A549 (cell line): ENCODE results near the gene EXTL1. TPM values are rescaled to one million over a fixed set of nuclear protein-coding genes. Genes with fewer than 3 reads are reported as not detected.

ENCODE experiments used
- ATAC-seq, 2 experiments: fragments of 200-7000 bp in 1 of 2; fragments of >200 bp in 1 of 2; cut with Nextera tagmentation in 1 of 2; cut with Tn5 transposase in 1 of 2; 3 replicates each; pipeline versions ENCODE4 v1.8.0 to v1.9.1; 2018 to 2020; ENCODE audit warnings: mild to moderate bottlenecking in 1 of 2, moderate library complexity in 1 of 2
- CTCF ChIA-PET: fragments of 300-600 bp; sonication (Branson Sonifier 250); formaldehyde crosslinking; extraction: SDS; loops from one replicate; lab custom pipeline; 2021; ENCODE audit warnings: antibody characterized with exemption, inconsistent platforms; lab: Yijun Ruan, JAX
- POLR2A ChIA-PET: fragments of 350-600 bp; formaldehyde crosslinking; extraction: SDS; loops from one replicate; lab custom pipeline; 2021; ENCODE audit warnings: antibody characterized with exemption, inconsistent platforms; lab: Yijun Ruan, JAX
- DNase-seq, 2 experiments: peaks; one replicate each; pipeline versions ENCODE4 v3.0.0 to v3.0.0-alpha.2; 2011 to 2016; ENCODE audit warnings: low read depth in 1 of 2, low spot score in 1 of 2
- FAIRE-seq: peaks from 2 replicates; lab custom pipeline; 2011; peaks lifted over from hg19 to GRCh38; lab: Jason Lieb, UNC
- H3K27ac ChIP-seq, 2 experiments: fragments of >200 bp; sonication (Bioruptor Twin); formaldehyde crosslinking; 3 replicates each; pipeline ENCODE4 v1.5.1; 2016 to 2017
- H3K4me1 ChIP-seq: fragments of >200 bp; sonication (Bioruptor Twin); formaldehyde crosslinking; 3 replicates; pipeline ENCODE4 v1.6.1; 2016
- H3K4me2 ChIP-seq: fragments of >200 bp; sonication (Bioruptor Twin); formaldehyde crosslinking; 3 replicates; pipeline ENCODE4 v1.6.1; 2016
- H3K4me3 ChIP-seq: fragments of >200 bp; sonication (Bioruptor Twin); formaldehyde crosslinking; 3 replicates; pipeline ENCODE4 v1.5.1; 2016
- H3K9me3 ChIP-seq: fragments of >200 bp; sonication (Bioruptor Twin); formaldehyde crosslinking; 3 replicates; pipeline ENCODE4 v1.6.1; 2016
- EHMT2 ChIP-seq: fragments of 200-600 bp; sonication (generic); IDR thresholded peaks from 2 replicates; pipeline ENCODE4 v1.6.1; 2016; ENCODE audit warnings: antibody characterized with exemption, low read depth, mild to moderate bottlenecking, moderate library complexity
- FOSB ChIP-seq: fragments of 250-450 bp; sonication (Bioruptor Pico); IDR thresholded peaks from 2 replicates; pipeline ENCODE4 v1.5.0; 2020; ENCODE audit warnings: mild to moderate bottlenecking, moderate library complexity
- FOSL2 ChIP-seq, 2 experiments: fragments of 450-650 bp in 1 of 2; fragments of >200 bp in 1 of 2; sonication (Bioruptor Twin) in 1 of 2; formaldehyde crosslinking; IDR thresholded peaks; 2 replicates each; pipeline versions ENCODE4 v1.5.0 to v1.6.1; 2016 to 2020; ENCODE audit warnings: mild to moderate bottlenecking in 1 of 2, moderate library complexity in 1 of 2
- FOXS1 ChIP-seq: fragments of 250-450 bp; sonication (Bioruptor Pico); IDR thresholded peaks from 2 replicates; pipeline ENCODE4 v1.5.0; 2020; ENCODE audit warnings: mild to moderate bottlenecking, moderate library complexity
- HDAC2 ChIP-seq: fragments of 200-600 bp; sonication (generic); IDR thresholded peaks from 2 replicates; pipeline ENCODE4 v1.6.1; 2016
- HOXB5 ChIP-seq: fragments of 250-450 bp; sonication (Bioruptor Pico); IDR thresholded peaks from 2 replicates; pipeline ENCODE4 v1.5.0; 2020; ENCODE audit warnings: mild to moderate bottlenecking, moderate library complexity
- JUN ChIP-seq, 2 experiments: fragments of >200 bp; sonication (Bioruptor Twin); formaldehyde crosslinking; IDR thresholded peaks; 2 replicates in 1 of 2; 3 replicates in 1 of 2; pipeline ENCODE4 v1.6.1; 2016 to 2017
- KDM1A ChIP-seq: fragments of 200-600 bp; sonication (generic); IDR thresholded peaks from 2 replicates; pipeline ENCODE4 v1.6.1; 2016; ENCODE audit warnings: low read depth, mild to moderate bottlenecking
- KDM5A ChIP-seq: fragments of 200-600 bp; sonication (generic); IDR thresholded peaks from 2 replicates; pipeline ENCODE4 v1.6.1; 2016; ENCODE audit warnings: antibody characterized with exemption, mild to moderate bottlenecking
- NFE2L2 ChIP-seq: fragments of 150-350 bp; conservative IDR thresholded peaks from 2 replicates; pipeline ENCODE4 v1.6.1; 2014; ENCODE audit warnings: low read length
- POLR2AphosphoS2 ChIP-seq: conservative IDR thresholded peaks from 2 replicates; pipeline ENCODE4 v1.6.1; 2012; ENCODE audit warnings: low read length, improper control_type of control experiment, inconsistent platforms
- RARB ChIP-seq: fragments of 250-450 bp; sonication (Bioruptor Pico); IDR thresholded peaks from 2 replicates; pipeline ENCODE4 v1.8.0; 2021; ENCODE audit warnings: mild to moderate bottlenecking, moderate library complexity
- RCOR1 ChIP-seq: fragments of 150-350 bp; IDR thresholded peaks from 2 replicates; pipeline ENCODE4 v1.6.1; 2014; ENCODE audit warnings: antibody characterized with exemption, low read length, low read depth
- RFX5 ChIP-seq: fragments of 450-650 bp; IDR thresholded peaks from 2 replicates; pipeline ENCODE4 v1.7.1; 2014; ENCODE audit warnings: antibody characterized with exemption, mild to moderate bottlenecking, moderate library complexity
- SREBF2 ChIP-seq: fragments of 450-650 bp; IDR thresholded peaks from 2 replicates; pipeline ENCODE4 v1.6.1; 2014; ENCODE audit warnings: mild to moderate bottlenecking, moderate library complexity
- TFCP2L1 ChIP-seq: fragments of 250-450 bp; sonication (Bioruptor Pico); IDR thresholded peaks from 2 replicates; pipeline ENCODE4 v1.5.0; 2021; ENCODE audit warnings: mild to moderate bottlenecking
- TP53 ChIP-seq: fragments of 250-450 bp; sonication (Bioruptor Pico); IDR thresholded peaks from 2 replicates; pipeline ENCODE4 v1.5.0; 2021; ENCODE audit warnings: mild to moderate bottlenecking, moderate library complexity
- ZFP36 ChIP-seq: fragments of 450-650 bp; IDR thresholded peaks from 2 replicates; pipeline ENCODE4 v1.6.1; 2014; ENCODE audit warnings: borderline replicate concordance; ENCODE audit not compliant: partially characterized antibody
- WGBS: methylation state at CpG from one replicate; pipeline ENCODE4 v1.1.6; 2017; ENCODE audit errors: missing lambda C conversion rate; 5-methylcytosine and 5-hydroxymethylcytosine counted together
- polyA plus RNA-seq, 4 experiments: library from polyadenylated mRNA; depleted of rRNA in 3 of 4; stranded (reverse); fragments of >200 nt; fragmentation: RNase III in 1 of 4; extraction: RNeasy Plus Mini Kit Qiagen cat#74134 plus additional on column Dnase treatment in 1 of 4; gene quantifications; 2 replicates in 3 of 4; 3 replicates in 1 of 4; pipeline ENCODE4 v1.2.3, GENCODE V29; 2011 to 2017
- TF ChIP-seq, protein P1 (sequence below): fragments of >200 bp; sonication (Bioruptor Twin); formaldehyde crosslinking; IDR thresholded peaks from 3 replicates; pipeline ENCODE4 v1.5.1; 2016
- TF ChIP-seq, protein P2 (sequence below): fragments of >200 bp; sonication (Bioruptor Twin); formaldehyde crosslinking; IDR thresholded peaks from 2 replicates; pipeline ENCODE4 v1.6.1; 2016
- TF ChIP-seq, protein P3 (sequence below): IDR thresholded peaks from 2 replicates; pipeline ENCODE4 v1.6.1; 2012
- TF ChIP-seq, protein P4 (sequence below): IDR thresholded peaks from 2 replicates; pipeline ENCODE4 v1.6.1; 2012

Gene EXTL1
- polyA plus RNA-seq, 2 of the 4 experiments (the other 2 are of a cell fraction): 0.03 to 0.04 TPM

DNA sequence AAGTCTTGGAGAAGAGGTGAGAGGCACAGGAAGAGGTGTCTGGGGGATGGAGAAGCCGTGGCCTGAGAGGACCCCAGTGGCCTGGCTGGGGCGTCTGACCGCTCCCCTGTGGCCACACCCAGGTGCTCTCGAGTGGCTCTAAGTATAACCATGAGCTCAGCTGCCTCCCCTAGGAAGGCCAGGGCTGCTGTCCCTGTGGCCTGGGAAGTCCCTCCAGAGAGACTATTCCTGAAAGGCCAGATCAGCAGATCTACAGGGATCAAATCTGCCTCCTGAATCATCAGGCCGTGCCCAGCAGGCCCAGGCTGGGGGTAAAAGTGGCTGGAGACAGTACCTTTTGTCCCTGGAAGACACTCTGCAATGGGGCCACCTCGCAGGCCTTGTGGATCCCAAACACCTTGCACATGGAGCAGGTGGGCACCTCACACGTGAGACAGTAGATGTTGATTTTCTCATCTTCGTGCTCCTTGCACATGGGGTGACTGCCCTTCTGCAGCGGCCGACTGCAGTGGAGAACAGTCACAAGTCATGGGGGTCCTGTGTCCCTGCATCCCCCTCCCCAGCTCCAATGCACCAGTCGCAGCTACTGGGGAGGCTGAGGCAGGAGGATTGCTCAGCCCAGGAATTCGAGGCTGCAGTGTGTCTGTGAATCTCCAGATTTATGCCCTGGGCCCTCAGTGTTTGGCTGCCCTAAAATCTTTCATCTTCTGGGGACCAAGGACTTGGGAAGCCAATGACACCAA is 39.4 kb downstream of the EXTL1 start:
- DNase-seq (no peak), ATAC-seq (no peak; a peak in 1 of 6 replicates), FAIRE-seq (no peak)
- Histone ChIP-seq H3K4me1 (no peaks in the 10 kb centered on the region), H3K4me2 (no peak overlapping the region), H3K4me3 (no peak overlapping the region), H3K9me3 (no peaks in the 10 kb centered on the region), H3K27ac (no peak overlapping the region)
- TF ChIP-seq HDAC2 (no peak), FOXS1 (CRISPR knock-in tag) (no peak), HOXB5 (CRISPR knock-in tag) (no peak), NFE2L2 (no peak), TP53 (CRISPR knock-in tag) (no peak), ZFP36 (no peak), KDM1A (no peak)
- TF ChIP-seq, protein P1, sequence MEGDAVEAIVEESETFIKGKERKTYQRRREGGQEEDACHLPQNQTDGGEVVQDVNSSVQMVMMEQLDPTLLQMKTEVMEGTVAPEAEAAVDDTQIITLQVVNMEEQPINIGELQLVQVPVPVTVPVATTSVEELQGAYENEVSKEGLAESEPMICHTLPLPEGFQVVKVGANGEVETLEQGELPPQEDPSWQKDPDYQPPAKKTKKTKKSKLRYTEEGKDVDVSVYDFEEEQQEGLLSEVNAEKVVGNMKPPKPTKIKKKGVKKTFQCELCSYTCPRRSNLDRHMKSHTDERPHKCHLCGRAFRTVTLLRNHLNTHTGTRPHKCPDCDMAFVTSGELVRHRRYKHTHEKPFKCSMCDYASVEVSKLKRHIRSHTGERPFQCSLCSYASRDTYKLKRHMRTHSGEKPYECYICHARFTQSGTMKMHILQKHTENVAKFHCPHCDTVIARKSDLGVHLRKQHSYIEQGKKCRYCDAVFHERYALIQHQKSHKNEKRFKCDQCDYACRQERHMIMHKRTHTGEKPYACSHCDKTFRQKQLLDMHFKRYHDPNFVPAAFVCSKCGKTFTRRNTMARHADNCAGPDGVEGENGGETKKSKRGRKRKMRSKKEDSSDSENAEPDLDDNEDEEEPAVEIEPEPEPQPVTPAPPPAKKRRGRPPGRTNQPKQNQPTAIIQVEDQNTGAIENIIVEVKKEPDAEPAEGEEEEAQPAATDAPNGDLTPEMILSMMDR: no peak
- TF ChIP-seq, protein P2, sequence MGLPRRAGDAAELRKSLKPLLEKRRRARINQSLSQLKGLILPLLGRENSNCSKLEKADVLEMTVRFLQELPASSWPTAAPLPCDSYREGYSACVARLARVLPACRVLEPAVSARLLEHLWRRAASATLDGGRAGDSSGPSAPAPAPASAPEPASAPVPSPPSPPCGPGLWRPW: no peak
- ChIA-PET CTCF (interaction anchor here (2.5 kb wide), 1 partner anchor 25 kb away, joined by 7 read pairs; no protein-coding TSS in a partner anchor), POLR2A (no interaction called here)
- 74% methylated on average over 4 of the region's 12 CpGs for whole genome bisulfite sequencing

DNA sequence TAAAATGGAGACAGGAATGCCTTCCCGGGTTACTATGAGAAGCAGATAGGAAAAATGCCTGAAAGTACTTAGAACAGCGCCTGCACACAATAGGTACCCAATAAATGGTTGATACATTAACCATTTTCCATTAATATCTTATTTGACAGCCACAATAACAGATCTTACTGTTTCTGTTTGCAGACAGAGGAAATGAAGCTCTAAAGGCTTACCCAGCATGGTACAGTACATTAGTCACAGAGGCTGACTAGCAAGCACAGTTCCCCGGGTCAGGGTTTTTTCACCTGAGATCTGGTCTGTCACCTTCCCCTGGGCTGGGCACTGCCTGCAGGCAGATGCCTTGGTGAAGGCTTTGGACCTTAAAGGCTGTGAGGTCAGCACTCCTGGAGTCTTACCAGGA is 43.0 kb downstream of the EXTL1 start:
- ChIA-PET POLR2A (interaction anchor here (0.5 kb wide), 1 partner anchor 146 kb away, joined by 4 read pairs; no protein-coding TSS in a partner anchor), CTCF (interaction anchor here (1.2 to 2.7 kb wide), 3 partner anchors 10 to 80 kb away, joined by 4 to 8 read pairs (median 4); no protein-coding TSS in a partner anchor)
- TF ChIP-seq FOSB (CRISPR knock-in tag): no peak
- TF ChIP-seq, protein P3, sequence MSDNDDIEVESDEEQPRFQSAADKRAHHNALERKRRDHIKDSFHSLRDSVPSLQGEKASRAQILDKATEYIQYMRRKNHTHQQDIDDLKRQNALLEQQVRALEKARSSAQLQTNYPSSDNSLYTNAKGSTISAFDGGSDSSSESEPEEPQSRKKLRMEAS: no peak
- no peak for TF ChIP-seq EHMT2
- TF ChIP-seq, protein P4, sequence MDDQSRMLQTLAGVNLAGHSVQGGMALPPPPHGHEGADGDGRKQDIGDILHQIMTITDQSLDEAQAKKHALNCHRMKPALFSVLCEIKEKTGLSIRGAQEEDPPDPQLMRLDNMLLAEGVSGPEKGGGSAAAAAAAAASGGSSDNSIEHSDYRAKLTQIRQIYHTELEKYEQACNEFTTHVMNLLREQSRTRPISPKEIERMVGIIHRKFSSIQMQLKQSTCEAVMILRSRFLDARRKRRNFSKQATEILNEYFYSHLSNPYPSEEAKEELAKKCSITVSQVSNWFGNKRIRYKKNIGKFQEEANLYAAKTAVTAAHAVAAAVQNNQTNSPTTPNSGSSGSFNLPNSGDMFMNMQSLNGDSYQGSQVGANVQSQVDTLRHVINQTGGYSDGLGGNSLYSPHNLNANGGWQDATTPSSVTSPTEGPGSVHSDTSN: no peak
- TF ChIP-seq TFCP2L1 (CRISPR knock-in tag): no peak
- no peak for TF ChIP-seq FOSL2 (IDR thresholded peaks at IDR 0.05)
- TF ChIP-seq FOSL2 (CRISPR knock-in tag; IDR thresholded peaks at IDR 0.05): no peak
- TF ChIP-seq, protein P1: no peak
- TF ChIP-seq RCOR1: no peak
- TF ChIP-seq JUN (IDR thresholded peaks at IDR 0.05): no peak
- TF ChIP-seq RFX5: no peak
- no peak for TF ChIP-seq POLR2AphosphoS2
- TF ChIP-seq KDM1A: no peak
- no peak for TF ChIP-seq KDM5A
- TF ChIP-seq SREBF2: no peak
- TF ChIP-seq RARB (CRISPR knock-in tag): no peak
- DNase-seq: no peak
- 36% methylated on average over 3 of the region's 3 CpGs for WGBS
- no peak overlapping the region for H3K4me3 ChIP-seq
- no peak overlapping the region for H3K27ac ChIP-seq
- no peak for FAIRE-seq
- no peaks in the 10 kb centered on the region for H3K4me1 ChIP-seq
- H3K4me2 ChIP-seq: no peak overlapping the region
- H3K9me3 ChIP-seq: no peaks in the 10 kb centered on the region
- no peak for ATAC-seq
